SK-N-SH treated with all-trans-retinoic acid at 6 μM for 48 hours (cell line): ENCODE results near the gene RYR1.

Experiments
- ESRRG ChIP-seq: fragments of 250-450 bp; sonication (Bioruptor Pico); IDR thresholded peaks from 2 replicates; pipeline ENCODE4 v1.6.1; 2021; ENCODE audit warnings: mild to moderate bottlenecking
- ZFP30 ChIP-seq: fragments of 450-650 bp; formaldehyde crosslinking; IDR thresholded peaks from 2 replicates; pipeline ENCODE4 v1.5.0; 2022; ENCODE audit warnings: mild to moderate bottlenecking, moderate library complexity

DNA sequence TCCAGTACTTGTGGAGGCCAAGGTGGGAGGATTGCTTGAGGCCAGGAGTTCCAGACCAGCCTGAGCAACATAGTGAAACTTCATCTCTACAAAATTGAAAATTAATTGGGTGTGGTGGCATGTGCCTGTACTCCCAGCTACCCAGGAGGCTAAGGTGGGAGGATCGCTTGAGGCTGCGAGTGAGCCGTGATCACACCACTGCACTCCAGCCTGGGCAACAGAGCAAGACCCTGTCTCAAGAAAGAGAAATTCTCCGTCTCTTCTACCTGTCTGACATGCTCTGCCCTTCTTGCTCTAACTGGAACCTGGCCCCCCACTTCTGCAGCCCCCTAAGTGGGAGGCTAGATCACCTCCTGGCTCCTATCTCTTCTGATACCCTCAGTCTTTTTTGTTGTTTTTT is 192.9 kb downstream of the RYR1 start:
- TF ChIP-seq ESRRG (CRISPR knock-in tag), result no peak
- TF ChIP-seq ZFP30 (CRISPR knock-in tag), result no peak
